PC-3 (cell line): ENCODE data around the gene CD40. TPM values are rescaled to one million over a fixed set of nuclear protein-coding genes. Genes with fewer than 3 reads are reported as not detected.

Experiments
- ATAC-seq: fragments of 200-7000 bp; cut with Tn5 transposase; 2 replicates; pipeline ENCODE4 v1.9.1; 2020; ENCODE audit warnings: mild to moderate bottlenecking, moderate library complexity
- BruUV-seq: library from RNA; stranded (reverse); fragments of 400-500 nt; replicated peaks from 2 replicates; lab custom pipeline; 2021; lab: Mats Ljungman, UMichigan
- CTCF ChIA-PET: fragments of 300-600 bp; sonication (Branson Sonifier 250); formaldehyde crosslinking; loops from one replicate; lab custom pipeline; 2022; ENCODE audit warnings: antibody characterized with exemption; lab: Charles Lee
- POLR2A ChIA-PET: fragments of 300-600 bp; sonication (Branson Sonifier 250); formaldehyde crosslinking; loops from one replicate; lab custom pipeline; 2022; ENCODE audit warnings: antibody characterized with exemption; ENCODE audit not compliant: unreplicated experiment; lab: Charles Lee
- DNase-seq: peaks from one replicate; pipeline ENCODE4 v3.0.0-alpha.2; 2015
- H2AFZ ChIP-seq: fragments of 300-600 bp; sonication (generic); 2 replicates; pipeline ENCODE4 v1.6.0; 2016; ENCODE audit warnings: antibody characterized with exemption, low read length
- H3F3A ChIP-seq: fragments of 300-600 bp; sonication (generic); one replicate; pipeline ENCODE4 v1.6.0; 2017; ENCODE audit warnings: antibody characterized with exemption, low read length, control low read depth, mild to moderate bottlenecking; ENCODE audit not compliant: unreplicated experiment
- H3K27ac ChIP-seq: fragments of 300-600 bp; sonication (generic); 2 replicates; pipeline ENCODE4 v1.5.1; 2016; ENCODE audit warnings: mild to moderate bottlenecking, low read length
- H3K27me3 ChIP-seq: fragments of 300-600 bp; sonication (generic); 2 replicates; pipeline ENCODE4 v1.6.1; 2016; ENCODE audit warnings: low read length, mixed read lengths
- H3K36me3 ChIP-seq: fragments of 300-600 bp; sonication (generic); 2 replicates; pipeline ENCODE4 v1.6.1; 2016; ENCODE audit warnings: low read depth, mixed run types, low read length, mixed read lengths
- H3K4me1 ChIP-seq: fragments of 300-600 bp; sonication (generic); 2 replicates; pipeline ENCODE4 v1.5.1; 2016; ENCODE audit warnings: low read length; ENCODE audit not compliant: insufficient read depth
- H3K4me2 ChIP-seq: fragments of 300-600 bp; sonication (generic); 2 replicates; pipeline ENCODE4 v1.6.0; 2016; ENCODE audit warnings: low read length
- H3K4me3 ChIP-seq: fragments of 300-600 bp; sonication (generic); 2 replicates; pipeline ENCODE4 v1.5.1; 2016; ENCODE audit warnings: mild to moderate bottlenecking, low read length, mixed read lengths
- H3K79me2 ChIP-seq: fragments of 300-600 bp; sonication (generic); 2 replicates; pipeline ENCODE4 v1.6.1; 2017; ENCODE audit warnings: low read length, mixed read lengths
- H3K9ac ChIP-seq: fragments of 300-600 bp; sonication (generic); 2 replicates; pipeline ENCODE4 v1.6.0; 2016; ENCODE audit warnings: mild to moderate bottlenecking, low read length
- H3K9me2 ChIP-seq: fragments of 300-600 bp; sonication (generic); replicated peaks from 2 replicates; pipeline ENCODE4 v1.6.1; 2016; ENCODE audit warnings: mixed run types, low read length, mixed read lengths
- H3K9me3 ChIP-seq: fragments of 300-600 bp; sonication (generic); 2 replicates; pipeline ENCODE4 v1.6.1; 2016; ENCODE audit warnings: low read length, mixed read lengths
- H4K20me1 ChIP-seq: fragments of 300-600 bp; sonication (generic); 2 replicates; pipeline ENCODE4 v1.6.1; 2016; ENCODE audit warnings: low read length, mixed read lengths
- EZH2 ChIP-seq: fragments of 300-600 bp; sonication (generic); IDR thresholded peaks from one replicate; pipeline ENCODE4 v1.6.1; 2017; ENCODE audit warnings: antibody characterized with exemption, mild to moderate bottlenecking, low read length; ENCODE audit not compliant: unreplicated experiment
- EZH2phosphoT487 ChIP-seq: fragments of 300-600 bp; sonication (generic); IDR thresholded peaks from 2 replicates; pipeline ENCODE4 v1.6.1; 2018; ENCODE audit warnings: mild to moderate bottlenecking, antibody characterized with exemption, low read length, borderline replicate concordance
- intact Hi-C: fragments of 100-400 bp; cut with micrococcal nuclease; formaldehyde crosslinking; loops from 2 replicates; pipeline ENCODE4 v1.9.0; 2023
- total RNA-seq: library from RNA; depleted of rRNA; stranded (reverse); fragments of >200 nt; gene quantifications from 2 replicates; pipeline ENCODE4 v1.2.3, GENCODE V29; 2014
- TF ChIP-seq, protein P1 (sequence below): fragments of 300-600 bp; sonication (generic); conservative IDR thresholded peaks from 2 replicates; pipeline ENCODE4 v1.5.1; 2017; ENCODE audit warnings: antibody characterized with exemption, low read depth, mild to moderate bottlenecking, low read length

The CD40 gene
- total RNA-seq, 1 experiment from 2014 or later, result 4.6 TPM

DNA sequence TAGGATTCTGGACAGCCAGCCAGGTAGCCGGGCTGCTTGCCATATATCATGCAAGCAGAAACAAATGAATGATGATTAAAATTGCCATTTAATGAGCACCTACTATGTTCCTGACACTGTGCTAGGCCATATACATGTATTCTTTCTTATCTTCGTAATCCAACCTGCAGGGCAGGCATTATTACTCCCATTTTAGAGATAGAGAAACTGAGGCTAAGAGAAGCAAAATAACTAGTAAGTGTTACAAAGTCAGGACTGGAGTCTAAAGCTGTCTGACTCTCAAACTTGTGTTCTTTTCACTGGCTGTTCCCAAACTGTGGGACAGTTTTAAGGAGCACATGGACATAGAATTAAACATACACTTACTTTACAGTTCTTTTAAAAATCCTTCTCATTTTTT is 2.0 kb downstream of the CD40 start:
- H3K9me3 ChIP-seq, result no peaks in the 10 kb centered on the region
- no peaks in the 10 kb centered on the region for H3F3A ChIP-seq
- H3K4me3 ChIP-seq, result no peak overlapping the region
- H3K4me1 ChIP-seq, result peaks cover 23% of the 10 kb centered on the region
- no peaks in the 10 kb centered on the region for H3K9me2 ChIP-seq
- H3K9ac ChIP-seq, result no peak overlapping the region
- no peaks in the 10 kb centered on the region for H4K20me1 ChIP-seq
- no peak overlapping the region for H2AFZ ChIP-seq
- no peaks in the 10 kb centered on the region for H3K36me3 ChIP-seq
- intact Hi-C loops, result no loop called here
- no peaks in the 10 kb centered on the region for H3K79me2 ChIP-seq
- H3K27ac ChIP-seq, result no peak overlapping the region
- ATAC-seq, result no peak
- POLR2A ChIA-PET, result no interaction called here
- H3K27me3 ChIP-seq, result no peaks in the 10 kb centered on the region
- TF ChIP-seq EZH2, result no peak
- TF ChIP-seq EZH2phosphoT487, result no peak
- BruUV-seq, result no TSS peak
- DNase-seq, result no peak
- H3K4me2 ChIP-seq, result no peak overlapping the region
- CTCF ChIA-PET, result no interaction called here

DNA sequence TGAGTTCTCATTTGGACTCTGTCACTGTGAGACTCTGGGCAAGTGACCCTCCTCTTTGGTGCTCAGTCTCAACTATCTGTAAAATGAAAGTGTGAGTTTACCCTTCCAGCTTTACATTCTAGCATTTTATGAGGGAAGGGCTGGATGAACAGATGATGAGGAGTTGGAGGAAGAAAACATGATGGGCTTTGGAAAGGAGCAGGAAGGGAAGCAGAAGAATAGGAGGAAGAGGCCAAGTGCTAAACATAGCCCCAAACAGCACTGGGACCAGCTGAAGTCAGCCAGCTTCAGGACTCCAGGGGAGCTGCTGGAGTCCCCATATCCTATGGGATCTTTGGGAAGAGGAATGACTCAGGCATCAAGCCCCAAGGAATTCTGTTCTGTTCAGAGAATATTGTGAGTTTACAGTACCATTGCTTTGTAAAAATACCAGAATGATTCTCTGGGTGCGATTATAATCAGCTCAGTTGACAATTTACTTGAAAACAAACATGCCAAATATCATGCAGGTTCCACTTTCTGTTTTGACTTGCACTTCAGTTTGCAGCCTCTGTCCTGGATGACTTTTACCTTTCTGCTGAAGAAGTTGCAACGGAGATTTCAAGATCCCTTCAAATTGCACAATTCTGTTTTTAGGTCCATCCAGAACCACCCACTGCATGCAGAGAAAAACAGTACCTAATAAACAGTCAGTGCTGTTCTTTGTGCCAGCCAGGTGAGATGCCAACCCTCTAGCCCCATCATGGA is 3.2 kb downstream of the CD40 start:
- H3K27me3 ChIP-seq, result no peaks in the 10 kb centered on the region
- POLR2A ChIA-PET, result no interaction called here
- no peak for DNase-seq
- no peak for ATAC-seq
- H3K4me2 ChIP-seq, result peak overlapping the region; percentile 69
- BruUV-seq, result no TSS peak
- H3K27ac ChIP-seq, result no peak overlapping the region
- H3K36me3 ChIP-seq, result no peaks in the 10 kb centered on the region
- H2AFZ ChIP-seq, result no peak overlapping the region
- H3K9me3 ChIP-seq, result no peaks in the 10 kb centered on the region
- H4K20me1 ChIP-seq, result no peaks in the 10 kb centered on the region
- H3K4me1 ChIP-seq, result peaks cover 29% of the 10 kb centered on the region
- no peaks in the 10 kb centered on the region for H3K79me2 ChIP-seq
- intact Hi-C loops, result no loop called here
- H3K4me3 ChIP-seq, result no peak overlapping the region
- CTCF ChIA-PET, result no interaction called here
- H3K9ac ChIP-seq, result no peak overlapping the region
- TF ChIP-seq EZH2 (no peak), EZH2phosphoT487 (no peak)
- TF ChIP-seq, protein P1, sequence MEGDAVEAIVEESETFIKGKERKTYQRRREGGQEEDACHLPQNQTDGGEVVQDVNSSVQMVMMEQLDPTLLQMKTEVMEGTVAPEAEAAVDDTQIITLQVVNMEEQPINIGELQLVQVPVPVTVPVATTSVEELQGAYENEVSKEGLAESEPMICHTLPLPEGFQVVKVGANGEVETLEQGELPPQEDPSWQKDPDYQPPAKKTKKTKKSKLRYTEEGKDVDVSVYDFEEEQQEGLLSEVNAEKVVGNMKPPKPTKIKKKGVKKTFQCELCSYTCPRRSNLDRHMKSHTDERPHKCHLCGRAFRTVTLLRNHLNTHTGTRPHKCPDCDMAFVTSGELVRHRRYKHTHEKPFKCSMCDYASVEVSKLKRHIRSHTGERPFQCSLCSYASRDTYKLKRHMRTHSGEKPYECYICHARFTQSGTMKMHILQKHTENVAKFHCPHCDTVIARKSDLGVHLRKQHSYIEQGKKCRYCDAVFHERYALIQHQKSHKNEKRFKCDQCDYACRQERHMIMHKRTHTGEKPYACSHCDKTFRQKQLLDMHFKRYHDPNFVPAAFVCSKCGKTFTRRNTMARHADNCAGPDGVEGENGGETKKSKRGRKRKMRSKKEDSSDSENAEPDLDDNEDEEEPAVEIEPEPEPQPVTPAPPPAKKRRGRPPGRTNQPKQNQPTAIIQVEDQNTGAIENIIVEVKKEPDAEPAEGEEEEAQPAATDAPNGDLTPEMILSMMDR, result no peak
- no peaks in the 10 kb centered on the region for H3K9me2 ChIP-seq
- H3F3A ChIP-seq, result no peaks in the 10 kb centered on the region

DNA sequence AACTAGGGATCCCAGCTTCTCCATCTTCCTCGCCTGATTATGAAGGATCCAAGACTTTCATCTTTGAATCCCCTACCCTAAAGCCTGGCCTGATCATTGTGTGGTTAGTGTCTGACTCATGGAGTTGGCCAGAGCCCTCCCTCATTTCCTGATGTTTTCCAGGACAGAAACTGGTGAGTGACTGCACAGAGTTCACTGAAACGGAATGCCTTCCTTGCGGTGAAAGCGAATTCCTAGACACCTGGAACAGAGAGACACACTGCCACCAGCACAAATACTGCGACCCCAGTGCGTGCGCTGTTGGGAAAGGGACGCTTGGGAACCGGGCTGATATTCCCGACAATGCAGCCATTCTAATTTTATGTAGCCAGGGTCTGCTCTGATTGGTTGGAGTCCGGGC is 4.0 kb downstream of the CD40 start:
- BruUV-seq, result no TSS peak
- ATAC-seq (peak; percentile 92), DNase-seq (peak; percentile 91)
- Histone ChIP-seq H3K4me3 (peak overlapping the region; percentile 6; the same call in 1 of the 2 replicates), H3K36me3 (no peaks in the 10 kb centered on the region), H3K9me3 (no peaks in the 10 kb centered on the region), H3K9me2 (no peaks in the 10 kb centered on the region), H4K20me1 (no peaks in the 10 kb centered on the region), H3K79me2 (no peaks in the 10 kb centered on the region), H3K27me3 (no peaks in the 10 kb centered on the region), H3K9ac (no peak overlapping the region), H3K4me2 (peak overlapping the region; percentile 69), H3K4me1 (peaks cover 36% of the 10 kb centered on the region), H2AFZ (0 out of 2 replicates have a peak overlapping the region, but pooled peaks have one; percentile 24), H3F3A (peaks cover 3% of the 10 kb centered on the region), H3K27ac (peak overlapping the region; percentile 36; the same call in 1 of the 2 replicates)
- ChIA-PET CTCF (no interaction called here), POLR2A (no interaction called here)
- TF ChIP-seq, protein P1, result no peak
- no peak for TF ChIP-seq EZH2
- no peak for TF ChIP-seq EZH2phosphoT487
- intact Hi-C loops, result no loop called here
